NB4 (cell line): ENCODE measurements around the gene CENPL.

Source experiments
- DNase-seq: peaks from one replicate; pipeline ENCODE4 v3.0.0; 2010; ENCODE audit warnings: low read depth
- H3K4me3 ChIP-seq: one replicate; pipeline ENCODE4 v1.5.1; 2011; ENCODE audit warnings: mild to moderate bottlenecking, low read depth, low read length, moderate library complexity
- CTCF ChIP-seq: IDR thresholded peaks from one replicate; pipeline ENCODE4 v1.5.1; 2012; ENCODE audit warnings: low read depth, low read length
- MAX ChIP-seq: IDR thresholded peaks from 2 replicates; pipeline ENCODE4 v1.6.1; 2011; ENCODE audit warnings: low read depth, low read length
- MYC ChIP-seq: IDR thresholded peaks from 2 replicates; pipeline ENCODE4 v1.6.1; 2011; ENCODE audit warnings: low read depth, low read length
- POLR2A ChIP-seq: IDR thresholded peaks from 2 replicates; pipeline ENCODE4 v1.6.1; 2011; ENCODE audit warnings: mild to moderate bottlenecking; ENCODE audit not compliant: insufficient read length; ENCODE audit errors: extremely low read depth

Gene CENPL

GRCh38 chr1:173798078-173798477 lies 26.6 kb downstream of the CENPL start:
- H3K4me3 ChIP-seq = no peak overlapping the region
- TF ChIP-seq CTCF = no peak
- no peak for TF ChIP-seq POLR2A
- TF ChIP-seq MYC = no peak
- TF ChIP-seq MAX = no peak
- DNase-seq = no peak

- no peak for DNase-seq
- H3K4me3 ChIP-seq = no peak overlapping the region
- no peak for TF ChIP-seq MYC
- TF ChIP-seq MAX = no peak
- TF ChIP-seq CTCF = no peak
- no peak for TF ChIP-seq POLR2A
These were observed 34.8 kb downstream of the CENPL start for GRCh38 chr1:173789841-173790240.

GRCh38 chr1:173784997-173785396 lies 39.7 kb downstream of the CENPL start:
- TF ChIP-seq MYC (no peak), CTCF (no peak), POLR2A (no peak), MAX (no peak)
- no peak overlapping the region for H3K4me3 ChIP-seq
- no peak for DNase-seq

- TF ChIP-seq MAX (no peak), POLR2A (no peak), MYC (no peak), CTCF (no peak)
- no peak for DNase-seq
- H3K4me3 ChIP-seq = no peak overlapping the region
These were observed 44.7 kb downstream of the CENPL start for GRCh38 chr1:173779936-173780335.

- TF ChIP-seq MYC (no peak), POLR2A (no peak), MAX (no peak), CTCF (no peak)
- no peak for DNase-seq
These were observed 49.0 kb downstream of the CENPL start for GRCh38 chr1:173775578-173776226.

More at GRCh38 chr1:173775578-173776226, 49.0 kb downstream of the CENPL start:
- no peak overlapping the region for H3K4me3 ChIP-seq
